HG03439 (cell line): ENCODE data around the gene RAB31.
"Not testable (repeated sequence)": the region's sequence is repeated elsewhere in the genome, so short reads cannot be mapped to it uniquely, and the experiment has no call there.

Source experiments
- ATAC-seq: cut with Tn5 transposase; IDR thresholded peaks from one replicate; pipeline ENCODE4 v1.9.1; 2021; ENCODE audit warnings: mild to moderate bottlenecking, moderate library complexity; ENCODE audit not compliant: unreplicated experiment

RAB31 gene

GRCh38 chr18:9708057-9708433 lies at the start of gene RAB31:
RAB31 (plus strand) TSS chr18:9708301; CDS start chr18:9708406, 105 bp downstream.
- ATAC-seq, result peak; percentile 46

GRCh38 chr18:9659499-9660375 lies 48.4 kb upstream of the RAB31 start:
- no peak for ATAC-seq

GRCh38 chr18:9661564-9661963 lies 46.5 kb upstream of the RAB31 start:
- ATAC-seq, result no peak

- ATAC-seq, result no peak
These were observed 44.7 kb upstream of the RAB31 start for GRCh38 chr18:9663377-9663776.

GRCh38 chr18:9665314-9665713 lies 42.8 kb upstream of the RAB31 start:
- ATAC-seq, result no peak

GRCh38 chr18:9666548-9666947 lies 41.6 kb upstream of the RAB31 start:
- ATAC-seq, result no peak

DNA sequence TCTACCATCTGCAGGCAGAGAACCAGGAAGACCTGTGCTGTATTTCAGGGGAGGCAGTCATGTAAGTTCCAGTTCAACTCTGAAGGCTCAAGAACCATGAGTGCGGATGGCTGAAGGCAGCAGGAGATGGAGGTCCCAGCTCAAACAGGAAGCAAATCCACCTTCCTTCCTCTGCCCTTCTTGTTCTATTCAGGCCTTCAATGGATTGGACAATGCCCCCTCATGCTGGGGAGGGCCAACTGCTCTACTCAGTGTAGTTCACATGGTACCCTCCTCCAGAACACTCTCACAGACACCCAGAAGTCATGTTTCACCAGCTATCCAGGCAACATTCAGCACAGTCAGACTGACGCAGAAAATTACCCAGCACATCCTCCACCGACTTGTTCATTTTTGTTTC lies 39.1 kb upstream of the RAB31 start:
- no peak for ATAC-seq

GRCh38 chr18:9671214-9671613 lies 36.9 kb upstream of the RAB31 start:
- ATAC-seq, result no peak

DNA sequence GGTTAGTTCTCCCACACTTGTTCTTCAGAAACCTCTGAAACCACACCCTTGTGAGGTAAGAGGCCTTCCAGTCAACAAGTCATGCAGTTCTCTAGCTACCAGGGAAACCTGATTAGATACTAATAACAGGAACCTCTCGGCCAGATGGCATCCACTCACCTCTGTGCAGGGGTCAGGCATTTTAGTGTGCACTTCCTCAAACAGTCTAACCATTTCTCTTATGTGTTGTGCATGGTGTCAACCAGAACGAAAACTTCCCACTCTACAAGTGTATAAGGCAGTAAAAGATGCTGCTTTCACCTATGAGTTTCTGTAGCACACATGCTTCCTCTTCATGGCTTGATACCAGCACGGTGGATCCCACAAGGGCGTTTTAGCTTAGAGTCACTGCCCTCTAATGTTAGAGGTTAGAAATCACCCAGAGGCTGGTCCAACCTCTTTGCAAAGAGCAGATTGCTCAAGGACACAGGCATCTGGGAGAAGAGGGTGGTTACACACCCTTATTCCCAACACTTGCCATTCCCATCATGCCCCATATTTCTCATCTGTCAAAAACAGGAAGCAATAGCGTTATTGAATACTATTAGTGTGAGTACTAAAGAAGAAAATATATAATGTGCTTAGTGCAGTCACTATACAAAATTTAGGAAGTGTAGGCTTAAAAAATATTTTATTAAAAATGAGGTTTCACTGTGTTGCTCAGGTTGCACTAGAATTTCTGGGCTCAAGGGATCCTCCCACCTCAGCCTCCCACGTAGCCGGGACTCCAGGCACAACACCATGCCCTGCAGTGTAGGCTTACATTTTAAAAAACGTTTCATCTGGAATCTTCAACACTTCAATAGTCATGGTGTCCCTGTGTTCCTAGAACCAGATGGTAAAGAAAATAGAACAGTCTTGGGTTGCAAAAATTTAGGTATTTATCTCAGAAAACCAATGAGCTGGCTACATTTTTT lies 34.5 kb upstream of the RAB31 start:
- peak; percentile 98 for ATAC-seq

DNA sequence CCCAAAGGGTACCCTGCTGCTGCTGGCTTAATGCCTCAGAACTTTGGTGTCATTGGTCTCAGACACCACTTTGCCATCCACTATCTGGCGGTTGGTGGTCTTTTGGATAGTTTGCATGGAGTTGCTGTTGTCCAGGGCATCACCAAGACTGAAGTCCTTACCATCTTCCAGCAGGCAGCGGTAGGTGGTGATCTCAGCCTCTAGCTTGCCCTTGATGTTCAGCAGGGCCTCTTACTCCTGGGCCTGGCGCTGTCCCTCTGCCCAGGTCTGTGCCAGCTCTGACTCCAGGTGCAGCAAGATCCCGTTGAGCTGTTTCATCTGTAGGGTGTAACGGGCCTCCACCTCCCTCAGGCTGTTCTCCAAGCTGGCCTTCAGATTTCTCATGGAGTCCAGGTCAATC lies 29.9 kb upstream of the RAB31 start:
- not testable (repeated sequence) for ATAC-seq

DNA sequence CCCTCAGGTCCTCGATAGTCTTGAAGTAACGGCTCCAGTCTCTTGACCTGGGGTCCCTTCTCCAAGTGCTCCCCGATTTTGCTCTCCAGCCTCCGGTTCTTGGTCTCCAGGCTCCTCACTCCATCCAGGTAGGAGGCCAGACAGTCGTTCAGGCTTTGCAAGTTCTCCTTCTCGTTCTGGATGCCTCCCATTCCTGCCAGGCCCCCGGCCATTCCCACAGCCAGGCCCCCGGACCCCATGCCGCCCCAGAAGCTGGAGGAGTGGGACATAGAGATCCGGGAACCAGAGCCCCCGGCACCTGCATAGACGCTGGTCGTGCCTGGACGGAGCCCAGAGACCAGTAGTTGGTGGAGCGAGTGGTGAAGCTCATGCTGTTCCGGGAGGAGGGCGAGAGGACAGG lies 29.0 kb upstream of the RAB31 start:
- no peak for ATAC-seq

GRCh38 chr18:9681217-9681616 lies 26.9 kb upstream of the RAB31 start:
- no peak for ATAC-seq

GRCh38 chr18:9682572-9682971 lies 25.5 kb upstream of the RAB31 start:
- ATAC-seq, result no peak

- ATAC-seq, result no peak
These were observed 24.4 kb upstream of the RAB31 start for GRCh38 chr18:9683418-9684396.

DNA sequence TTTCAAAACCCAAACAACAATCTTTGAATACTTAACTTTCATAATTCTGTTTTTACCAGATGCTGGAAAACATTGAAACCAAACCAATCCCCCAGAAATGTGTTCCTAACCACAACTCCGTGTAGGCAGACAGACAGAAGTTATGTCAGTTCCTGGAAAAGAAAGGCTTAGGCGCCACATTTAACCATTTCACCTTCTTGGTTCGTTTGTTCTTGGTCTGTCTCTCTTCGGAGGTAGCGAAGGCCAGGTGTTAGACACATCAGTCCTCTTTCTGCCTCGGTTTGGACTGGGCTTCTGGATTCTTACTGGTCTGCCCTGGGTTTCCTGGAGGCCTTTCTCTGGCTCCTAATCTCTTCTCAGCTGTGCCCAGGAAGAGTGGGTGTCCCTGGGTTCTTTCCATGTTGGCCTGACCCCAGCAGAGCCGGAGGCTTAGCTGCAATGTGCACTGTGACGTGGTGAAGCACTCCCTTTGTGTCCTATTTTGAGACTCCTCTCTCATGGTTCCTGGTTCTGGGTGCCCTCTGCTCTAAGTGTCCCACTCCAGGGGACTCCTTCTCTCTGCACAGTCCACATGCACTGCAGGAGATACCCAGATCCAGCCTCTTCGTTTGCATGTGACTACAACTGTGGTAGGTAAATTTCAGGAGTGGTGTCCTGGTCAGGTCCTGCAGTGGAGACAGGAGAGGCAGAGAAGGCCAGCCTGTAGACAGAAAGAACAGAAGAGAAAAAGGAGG lies 23.1 kb upstream of the RAB31 start:
- ATAC-seq, result no peak

DNA sequence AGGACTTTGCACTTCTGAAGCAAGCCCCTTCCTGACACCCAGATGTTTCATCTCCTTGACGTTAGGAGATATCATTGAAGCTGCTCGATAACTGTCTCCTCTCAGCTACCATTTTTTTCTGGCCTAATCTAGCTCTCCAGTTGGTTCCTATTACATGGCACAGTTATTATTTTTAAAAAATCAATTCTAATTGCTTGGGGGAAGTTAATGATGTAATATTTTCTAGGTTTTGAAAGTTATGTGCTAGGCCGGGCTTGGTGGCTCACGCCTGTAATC lies 22.5 kb upstream of the RAB31 start:
- no peak for ATAC-seq

- ATAC-seq, result no peak
These were observed 19.9 kb upstream of the RAB31 start for GRCh38 chr18:9688036-9688741.

DNA sequence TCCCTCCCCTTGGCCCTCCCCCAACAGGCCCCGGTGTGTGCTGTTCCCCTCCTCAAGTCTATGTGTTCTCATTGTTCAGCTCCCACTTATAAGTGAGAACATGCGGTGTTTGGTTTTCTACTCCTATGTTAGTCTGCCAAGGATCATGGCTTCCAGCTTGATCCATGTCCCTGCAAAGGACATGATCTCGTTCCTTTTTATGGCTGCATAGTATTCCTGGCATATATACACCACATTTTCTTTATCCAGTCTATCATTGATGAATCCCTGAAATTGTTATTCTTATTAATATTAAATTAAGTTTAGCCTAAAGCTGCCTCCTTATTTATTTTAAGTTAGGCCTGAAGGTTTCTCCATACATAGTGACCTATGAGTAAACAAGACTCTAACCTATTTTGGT lies 18.8 kb upstream of the RAB31 start:
- no peak for ATAC-seq

DNA sequence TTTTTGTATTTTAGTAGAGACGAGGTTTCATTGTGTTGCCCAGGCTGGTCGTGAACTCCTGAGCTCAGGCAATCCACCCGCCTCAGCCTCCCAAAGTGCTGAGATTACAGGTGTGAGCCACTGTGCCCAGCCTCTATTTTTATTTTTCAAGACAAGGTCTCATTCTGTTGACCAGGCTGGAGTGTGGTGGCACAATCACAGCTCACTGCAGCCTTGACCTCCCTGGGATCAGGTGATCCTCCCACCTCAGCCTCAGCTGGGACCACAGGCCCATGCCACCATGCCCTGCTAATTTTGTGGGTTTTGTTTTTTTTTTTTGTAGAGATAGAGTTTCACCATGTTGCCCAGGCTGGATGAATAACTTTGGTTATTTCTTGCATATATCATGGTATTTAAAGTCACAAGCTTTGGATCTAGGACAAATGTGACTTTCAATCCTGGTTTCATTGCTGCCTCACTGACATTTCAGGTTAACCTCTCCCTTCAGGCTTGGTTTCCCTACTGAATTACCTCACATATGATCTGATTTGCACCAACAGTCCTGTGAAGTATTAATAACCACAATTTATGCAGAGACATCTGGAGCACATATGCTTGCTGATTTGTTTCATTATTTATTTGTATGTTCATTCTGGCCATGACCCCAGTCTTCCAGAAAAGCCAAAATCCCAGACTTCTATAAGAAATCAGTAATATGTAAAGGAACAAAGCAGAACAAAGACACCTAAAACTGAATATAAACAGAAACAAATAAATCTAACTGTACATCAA lies 17.5 kb upstream of the RAB31 start:
- no peak for ATAC-seq
